Skeletal muscle cell (primary cell): ENCODE measurements around the gene AGPAT3.

Experiments
- DNase-seq: peaks from one replicate; pipeline ENCODE4 v3.0.0-alpha.2; 2010; ENCODE audit warnings: low read depth
- H3K4me3 ChIP-seq: 2 replicates; pipeline ENCODE4 v1.5.1; 2011; ENCODE audit warnings: low read depth, mild to moderate bottlenecking, control low read depth, low read length, moderate library complexity

AGPAT3 gene

GRCh38 chr21:44024257-44024656 is 159.2 kb downstream of the AGPAT3 start:
- no peak for DNase-seq

GRCh38 chr21:44024887-44025353 is 159.9 kb downstream of the AGPAT3 start:
- H3K4me3 ChIP-seq = no peak overlapping the region
- no peak for DNase-seq

More at GRCh38 chr21:44024257-44024656, 159.2 kb downstream of the AGPAT3 start:
- H3K4me3 ChIP-seq = no peak overlapping the region

GRCh38 chr21:44027607-44028286 is 162.7 kb downstream of the AGPAT3 start:
- no peak for DNase-seq
- no peak overlapping the region for H3K4me3 ChIP-seq

GRCh38 chr21:44028287-44028659 is 163.2 kb downstream of the AGPAT3 start:
- DNase-seq = no peak
- H3K4me3 ChIP-seq = no peak overlapping the region

GRCh38 chr21:44029460-44030087 is 164.6 kb downstream of the AGPAT3 start:
- DNase-seq = no peak
- no peak overlapping the region for H3K4me3 ChIP-seq

- no peak overlapping the region for H3K4me3 ChIP-seq
- DNase-seq = no peak
Measured at GRCh38 chr21:44035244-44035643, 170.2 kb downstream of the AGPAT3 start.
